ENCODE data around the gene CDC42EP1.

DNA sequence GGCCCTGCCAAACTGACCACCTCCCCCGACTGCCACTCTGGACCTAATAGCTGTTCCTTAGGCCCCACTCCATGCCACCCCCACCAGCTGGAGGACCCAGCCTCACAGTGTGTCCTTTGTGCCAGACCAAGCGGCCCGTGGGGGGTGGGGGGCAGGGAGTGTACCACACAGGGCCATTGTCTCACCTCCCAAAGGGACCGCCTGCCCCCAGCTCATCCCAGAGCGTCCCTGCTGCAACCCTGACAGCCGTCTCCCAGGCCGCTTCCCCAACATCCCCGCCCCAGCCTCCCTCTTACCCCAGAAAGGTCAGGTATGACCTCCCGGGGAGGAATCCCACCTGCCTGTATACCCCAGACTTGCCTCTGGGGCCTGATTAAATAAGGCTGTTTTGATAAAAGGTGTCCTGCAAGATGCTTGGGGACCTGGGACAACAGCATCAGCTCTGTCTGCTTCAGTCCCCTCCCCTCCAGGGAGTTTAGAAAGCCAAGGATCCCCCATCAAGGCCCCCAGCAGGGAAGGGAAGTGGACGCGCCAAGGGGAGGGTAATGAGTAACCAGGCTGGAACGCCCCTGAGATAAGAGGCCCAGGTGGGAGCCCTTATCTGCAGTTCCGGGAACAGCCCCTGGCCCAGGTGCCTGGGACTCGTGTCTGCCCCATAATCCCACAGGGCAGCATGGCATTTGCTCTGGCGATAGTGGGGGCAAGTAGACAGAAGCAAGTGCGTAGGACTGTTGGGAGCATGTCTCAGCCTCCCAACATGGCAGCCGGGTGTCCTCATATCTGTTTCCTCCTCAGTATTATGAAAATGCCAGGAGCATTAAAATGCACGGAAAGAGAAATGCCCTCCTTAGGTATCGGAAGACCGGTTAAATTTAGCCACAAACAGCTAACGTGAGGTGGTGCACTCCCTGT is 9.0 kb downstream of the CDC42EP1 start:
- TF ChIP-seq POLR2A (IDR thresholded peaks at IDR 0.05), result no peak
- TF ChIP-seq, protein P1, sequence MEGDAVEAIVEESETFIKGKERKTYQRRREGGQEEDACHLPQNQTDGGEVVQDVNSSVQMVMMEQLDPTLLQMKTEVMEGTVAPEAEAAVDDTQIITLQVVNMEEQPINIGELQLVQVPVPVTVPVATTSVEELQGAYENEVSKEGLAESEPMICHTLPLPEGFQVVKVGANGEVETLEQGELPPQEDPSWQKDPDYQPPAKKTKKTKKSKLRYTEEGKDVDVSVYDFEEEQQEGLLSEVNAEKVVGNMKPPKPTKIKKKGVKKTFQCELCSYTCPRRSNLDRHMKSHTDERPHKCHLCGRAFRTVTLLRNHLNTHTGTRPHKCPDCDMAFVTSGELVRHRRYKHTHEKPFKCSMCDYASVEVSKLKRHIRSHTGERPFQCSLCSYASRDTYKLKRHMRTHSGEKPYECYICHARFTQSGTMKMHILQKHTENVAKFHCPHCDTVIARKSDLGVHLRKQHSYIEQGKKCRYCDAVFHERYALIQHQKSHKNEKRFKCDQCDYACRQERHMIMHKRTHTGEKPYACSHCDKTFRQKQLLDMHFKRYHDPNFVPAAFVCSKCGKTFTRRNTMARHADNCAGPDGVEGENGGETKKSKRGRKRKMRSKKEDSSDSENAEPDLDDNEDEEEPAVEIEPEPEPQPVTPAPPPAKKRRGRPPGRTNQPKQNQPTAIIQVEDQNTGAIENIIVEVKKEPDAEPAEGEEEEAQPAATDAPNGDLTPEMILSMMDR (IDR thresholded peaks at IDR 0.05 in 4 of 5, conservative IDR thresholded peaks at IDR 0.05 in 1 of 5), result no peak

Data from gastrocnemius medialis (tissue), 4 donors.